ENCODE measurements around the gene CTAG1B. TPM values are rescaled to one million over a fixed set of nuclear protein-coding genes. Genes with fewer than 3 reads are reported as not detected.
"Not testable (repeated sequence)": the region's sequence is repeated elsewhere in the genome, so short reads cannot be mapped to it uniquely, and the experiment has no call there.

CTAG1B gene
- total RNA-seq, 2 donors from 2014 or later, result 8.7 TPM; not detected in 1

- H3K4me3 ChIP-seq; H3K36me3 ChIP-seq; H3K27me3 ChIP-seq (replicated peaks; ENCODE audit: insufficient read depth); intact Hi-C loops (cut with DNase I); H3K4me1 ChIP-seq (replicated peaks); DNase-seq (ENCODE audit: low spot score); H3K27ac ChIP-seq; H3K9me3 ChIP-seq: not testable (repeated sequence)
- 85% methylated on average over 12 of the region's 12 CpGs for WGBS
These were observed 10.3 kb downstream of the CTAG1B start for GRCh38 chrX:154608823-154609222.

- DNase-seq (ENCODE audit: low spot score); H3K9me3 ChIP-seq; H3K4me3 ChIP-seq; H3K36me3 ChIP-seq; H3K27me3 ChIP-seq (replicated peaks; ENCODE audit: insufficient read depth); H3K4me1 ChIP-seq (replicated peaks); H3K27ac ChIP-seq; intact Hi-C loops (cut with DNase I): not testable (repeated sequence)
- 76% methylated on average over 8 of the region's 11 CpGs for WGBS
These were observed 11.1 kb downstream of the CTAG1B start for GRCh38 chrX:154607976-154608375.

GRCh38 chrX:154607370-154607769 is 11.7 kb downstream of the CTAG1B start:
- Histone ChIP-seq H3K36me3 (no peaks in the 10 kb centered on the region), H3K4me3 (no peak overlapping the region), H3K27ac (no peak overlapping the region), H3K9me3 (no peaks in the 10 kb centered on the region), H3K27me3 (replicated peaks; ENCODE audit: insufficient read depth) (no peaks in the 10 kb centered on the region), H3K4me1 (replicated peaks) (no peaks in the 10 kb centered on the region)
- peak; percentile 27 for DNase-seq (ENCODE audit: low spot score)
- TF ChIP-seq, protein P1, sequence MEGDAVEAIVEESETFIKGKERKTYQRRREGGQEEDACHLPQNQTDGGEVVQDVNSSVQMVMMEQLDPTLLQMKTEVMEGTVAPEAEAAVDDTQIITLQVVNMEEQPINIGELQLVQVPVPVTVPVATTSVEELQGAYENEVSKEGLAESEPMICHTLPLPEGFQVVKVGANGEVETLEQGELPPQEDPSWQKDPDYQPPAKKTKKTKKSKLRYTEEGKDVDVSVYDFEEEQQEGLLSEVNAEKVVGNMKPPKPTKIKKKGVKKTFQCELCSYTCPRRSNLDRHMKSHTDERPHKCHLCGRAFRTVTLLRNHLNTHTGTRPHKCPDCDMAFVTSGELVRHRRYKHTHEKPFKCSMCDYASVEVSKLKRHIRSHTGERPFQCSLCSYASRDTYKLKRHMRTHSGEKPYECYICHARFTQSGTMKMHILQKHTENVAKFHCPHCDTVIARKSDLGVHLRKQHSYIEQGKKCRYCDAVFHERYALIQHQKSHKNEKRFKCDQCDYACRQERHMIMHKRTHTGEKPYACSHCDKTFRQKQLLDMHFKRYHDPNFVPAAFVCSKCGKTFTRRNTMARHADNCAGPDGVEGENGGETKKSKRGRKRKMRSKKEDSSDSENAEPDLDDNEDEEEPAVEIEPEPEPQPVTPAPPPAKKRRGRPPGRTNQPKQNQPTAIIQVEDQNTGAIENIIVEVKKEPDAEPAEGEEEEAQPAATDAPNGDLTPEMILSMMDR (IDR thresholded peaks at IDR 0.05), result no peak
- TF ChIP-seq POLR2A (IDR thresholded peaks at IDR 0.05), result no peak
- TF ChIP-seq POLR2AphosphoS5 (IDR thresholded peaks at IDR 0.05), result no peak
- 50% methylated on average over 6 of the region's 6 CpGs for WGBS
- intact Hi-C loops (cut with DNase I), result no loop called here

DNA sequence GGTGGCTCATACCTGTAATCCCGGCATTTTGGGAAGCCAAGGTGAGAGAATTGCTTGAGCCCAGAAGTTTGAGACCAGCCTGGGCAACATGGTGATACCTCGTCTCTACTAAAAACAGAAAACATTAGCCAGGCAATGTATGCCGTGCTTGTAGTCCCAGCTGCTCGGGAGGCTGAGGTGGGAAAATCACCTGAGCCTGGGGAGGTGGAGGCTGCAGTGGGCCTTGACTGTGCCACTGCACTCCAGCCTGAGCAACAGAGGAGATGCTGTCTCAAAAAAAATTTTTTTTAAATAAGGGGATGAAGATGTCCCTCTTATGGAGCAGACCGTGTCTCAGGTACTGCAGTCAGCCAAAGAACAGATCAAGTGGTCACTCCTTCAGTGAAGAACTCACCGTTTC is 13.5 kb downstream of the CTAG1B start:
- H3K27ac ChIP-seq, result no peak overlapping the region
- H3K36me3 ChIP-seq, result no peaks in the 10 kb centered on the region
- WGBS, result 80% methylated on average over 6 of the region's 6 CpGs
- H3K4me1 ChIP-seq (replicated peaks), result no peaks in the 10 kb centered on the region
- no peaks in the 10 kb centered on the region for H3K27me3 ChIP-seq (replicated peaks; ENCODE audit: insufficient read depth)
- no peaks in the 10 kb centered on the region for H3K9me3 ChIP-seq
- no peak for DNase-seq (ENCODE audit: low spot score)
- no peak overlapping the region for H3K4me3 ChIP-seq
- TF ChIP-seq, protein P1 (IDR thresholded peaks at IDR 0.05), result no peak
- TF ChIP-seq POLR2AphosphoS5 (IDR thresholded peaks at IDR 0.05), result no peak
- TF ChIP-seq POLR2A (IDR thresholded peaks at IDR 0.05), result no peak
- intact Hi-C loops (cut with DNase I), result no loop called here

DNA sequence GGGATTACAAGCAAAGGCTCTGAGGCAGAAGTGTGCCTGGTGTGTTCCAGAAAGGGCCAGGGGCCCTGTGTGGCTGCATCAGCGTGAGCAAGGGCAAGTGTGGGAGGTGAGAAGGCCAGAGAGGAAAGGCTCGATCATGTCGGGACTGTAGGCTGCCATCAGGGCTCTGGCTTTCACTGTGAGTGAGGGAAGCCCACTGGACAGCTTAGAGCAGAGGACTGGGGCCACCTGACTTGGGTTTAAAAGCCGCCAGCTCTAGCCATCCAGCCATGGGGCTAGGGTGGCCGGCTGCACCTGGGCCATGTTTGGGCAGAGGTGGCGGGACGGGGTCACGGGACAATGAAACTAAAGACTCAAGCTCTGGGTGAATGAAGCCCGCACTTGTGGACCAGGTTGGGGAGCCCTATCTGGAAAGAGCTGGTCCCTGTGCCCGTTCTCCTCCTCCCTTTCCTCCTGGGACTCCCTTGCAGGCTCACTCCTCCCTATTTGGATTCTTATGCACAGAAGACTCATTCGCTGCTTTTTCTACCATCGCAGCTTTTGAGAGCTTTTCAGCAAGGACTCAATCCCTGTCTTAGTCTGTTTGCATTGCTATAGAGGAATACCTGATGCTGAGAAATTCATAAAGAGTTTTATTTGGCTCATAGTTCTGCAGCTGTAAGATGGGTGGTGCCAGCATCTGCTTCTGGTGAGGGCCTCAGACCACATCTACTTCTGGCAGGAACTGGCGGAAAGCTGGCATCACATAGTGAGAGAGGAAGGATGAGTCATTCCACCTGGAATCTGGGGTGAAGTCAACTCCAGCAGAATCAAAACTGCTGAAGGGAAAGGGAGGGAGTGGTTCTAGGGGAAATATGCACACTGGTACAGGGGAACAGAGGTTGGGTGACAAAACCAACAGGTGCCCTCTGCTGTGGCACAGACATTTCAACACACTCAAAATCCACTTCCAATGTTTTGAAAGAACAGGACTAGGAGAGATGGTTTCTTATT is 15.3 kb downstream of the CTAG1B start:
- Histone ChIP-seq H3K9me3 (no peaks in the 10 kb centered on the region), H3K4me1 (replicated peaks) (no peaks in the 10 kb centered on the region), H3K36me3 (no peaks in the 10 kb centered on the region), H3K4me3 (no peak overlapping the region), H3K27ac (no peak overlapping the region), H3K27me3 (replicated peaks; ENCODE audit: insufficient read depth) (no peaks in the 10 kb centered on the region)
- TF ChIP-seq, protein P1 (IDR thresholded peaks at IDR 0.05), result no peak
- peak; percentile 45 for TF ChIP-seq POLR2AphosphoS5 (IDR thresholded peaks at IDR 0.05)
- peak; percentile 36 for DNase-seq (ENCODE audit: low spot score)
- intact Hi-C loops (cut with DNase I), result no loop called here
- 61% methylated on average over 10 of the region's 13 CpGs for WGBS
